SK-N-MC (cell line): Measurements from ENCODE around the gene RAB30.
A peak's percentile ranks its signal among the peaks of the same experiment; 100 is the strongest.

Experiments
- DNase-seq: peaks from one replicate; pipeline ENCODE4 v3.0.0-alpha.2; 2011; ENCODE audit warnings: low read depth, low spot score
- H3K27ac ChIP-seq: fragments of 200-600 bp; sonication (generic); 2 replicates; pipeline ENCODE4 v1.5.1; 2016; ENCODE audit warnings: mixed run types
- H3K36me3 ChIP-seq: fragments of 200-600 bp; sonication (generic); 2 replicates; pipeline ENCODE4 v1.6.1; 2017; ENCODE audit warnings: antibody characterized with exemption, low read length, mixed read lengths; ENCODE audit not compliant: insufficient read depth
- H3K4me3 ChIP-seq: fragments of 200-600 bp; sonication (generic); 2 replicates; pipeline ENCODE4 v1.5.1; 2016
- H3K9ac ChIP-seq: fragments of 200-600 bp; sonication (generic); 2 replicates; pipeline ENCODE4 v1.8.0; 2017; ENCODE audit warnings: mixed run types, mixed read lengths; ENCODE audit not compliant: insufficient read length
- H3K9me3 ChIP-seq: fragments of 200-600 bp; sonication (generic); 2 replicates; pipeline ENCODE4 v1.6.1; 2017; ENCODE audit warnings: low read depth, mild to moderate bottlenecking, antibody characterized with exemption, low read length, moderate library complexity, mixed read lengths
- EZH2 ChIP-seq: fragments of 200-600 bp; sonication (generic); IDR thresholded peaks from one replicate; pipeline ENCODE4 v1.6.1; 2017; ENCODE audit warnings: antibody characterized with exemption
- FOXP2 ChIP-seq: optimal IDR thresholded peaks from 2 replicates; pipeline ENCODE3; 2011; ENCODE audit warnings: mild to moderate bottlenecking, moderate library complexity; ENCODE audit not compliant: insufficient read depth; ENCODE audit errors: extremely low read length, control extremely low read depth
- POLR2AphosphoS5 ChIP-seq: IDR thresholded peaks from 2 replicates; pipeline ENCODE4 v1.6.1; 2012; ENCODE audit warnings: mild to moderate bottlenecking, low read depth, low read length, borderline replicate concordance

RAB30 gene

GRCh38 chr11:83051760-83052671 is 19.7 kb downstream of the RAB30 start:
- Histone ChIP-seq H3K9ac (no peak overlapping the region), H3K4me3 (no peak overlapping the region), H3K27ac (peak overlapping the region; percentile 49; the same call in 1 of the 2 replicates), H3K36me3 (no peaks in the 10 kb centered on the region), H3K9me3 (no peaks in the 10 kb centered on the region)
- TF ChIP-seq FOXP2: no peak
- TF ChIP-seq EZH2: no peak
- no peak for TF ChIP-seq POLR2AphosphoS5
- no peak for DNase-seq

- no peak for DNase-seq
- TF ChIP-seq POLR2AphosphoS5 (no peak), EZH2 (no peak), FOXP2 (no peak)
- Histone ChIP-seq H3K27ac (no peak overlapping the region), H3K9me3 (no peaks in the 10 kb centered on the region), H3K4me3 (no peak overlapping the region), H3K36me3 (no peaks in the 10 kb centered on the region), H3K9ac (no peak overlapping the region)
These were observed 24.0 kb downstream of the RAB30 start for GRCh38 chr11:83047515-83048225.

- Histone ChIP-seq H3K4me3 (no peak overlapping the region), H3K9ac (no peak overlapping the region), H3K27ac (0 out of 2 replicates have a peak overlapping the region, but pooled peaks have one; percentile 10), H3K36me3 (no peaks in the 10 kb centered on the region), H3K9me3 (no peaks in the 10 kb centered on the region)
- DNase-seq: no peak
- TF ChIP-seq FOXP2 (no peak), POLR2AphosphoS5 (no peak), EZH2 (no peak)
These were observed 25.0 kb downstream of the RAB30 start for GRCh38 chr11:83046621-83047172.

- Histone ChIP-seq H3K9ac (no peak overlapping the region), H3K36me3 (no peaks in the 10 kb centered on the region), H3K27ac (no peak overlapping the region; the same call in 1 of the 2 replicates), H3K4me3 (no peak overlapping the region), H3K9me3 (no peaks in the 10 kb centered on the region)
- TF ChIP-seq EZH2: no peak
- TF ChIP-seq FOXP2: no peak
- TF ChIP-seq POLR2AphosphoS5: no peak
- no peak for DNase-seq
These were observed 26.6 kb downstream of the RAB30 start for GRCh38 chr11:83044958-83045712.

GRCh38 chr11:83042964-83043711 is 28.6 kb downstream of the RAB30 start:
- no peak for DNase-seq
- H3K9me3 ChIP-seq: no peaks in the 10 kb centered on the region
- H3K36me3 ChIP-seq: no peaks in the 10 kb centered on the region
- peak overlapping the region; percentile 22; the same call in 1 of the 2 replicates for H3K27ac ChIP-seq
- TF ChIP-seq POLR2AphosphoS5: no peak
- no peak for TF ChIP-seq FOXP2
- TF ChIP-seq EZH2: no peak
- no peak overlapping the region for H3K9ac ChIP-seq
- no peak overlapping the region for H3K4me3 ChIP-seq

GRCh38 chr11:83041126-83041525 is 30.6 kb downstream of the RAB30 start:
- no peak overlapping the region for H3K27ac ChIP-seq
- DNase-seq: no peak
- H3K9ac ChIP-seq: no peak overlapping the region
- H3K36me3 ChIP-seq: no peaks in the 10 kb centered on the region
- H3K4me3 ChIP-seq: no peak overlapping the region
- no peaks in the 10 kb centered on the region for H3K9me3 ChIP-seq
- TF ChIP-seq FOXP2: no peak
- TF ChIP-seq POLR2AphosphoS5: no peak
- no peak for TF ChIP-seq EZH2

GRCh38 chr11:83039566-83039965 is 32.1 kb downstream of the RAB30 start:
- no peak overlapping the region for H3K27ac ChIP-seq
- TF ChIP-seq POLR2AphosphoS5 (no peak), EZH2 (no peak), FOXP2 (no peak)
- no peak overlapping the region for H3K4me3 ChIP-seq
- H3K36me3 ChIP-seq: no peaks in the 10 kb centered on the region
- H3K9me3 ChIP-seq: no peaks in the 10 kb centered on the region
- no peak overlapping the region for H3K9ac ChIP-seq
- DNase-seq: no peak
